Measurements from ENCODE around the gene CETN2. TPM values are rescaled to one million over a fixed set of nuclear protein-coding genes. Genes with fewer than 3 reads are reported as not detected.

CETN2 gene
- total and polyA plus RNA-seq, 7 experiments from 2014 or later, result 7.0 to 28.2 (median 8.2) TPM

DNA sequence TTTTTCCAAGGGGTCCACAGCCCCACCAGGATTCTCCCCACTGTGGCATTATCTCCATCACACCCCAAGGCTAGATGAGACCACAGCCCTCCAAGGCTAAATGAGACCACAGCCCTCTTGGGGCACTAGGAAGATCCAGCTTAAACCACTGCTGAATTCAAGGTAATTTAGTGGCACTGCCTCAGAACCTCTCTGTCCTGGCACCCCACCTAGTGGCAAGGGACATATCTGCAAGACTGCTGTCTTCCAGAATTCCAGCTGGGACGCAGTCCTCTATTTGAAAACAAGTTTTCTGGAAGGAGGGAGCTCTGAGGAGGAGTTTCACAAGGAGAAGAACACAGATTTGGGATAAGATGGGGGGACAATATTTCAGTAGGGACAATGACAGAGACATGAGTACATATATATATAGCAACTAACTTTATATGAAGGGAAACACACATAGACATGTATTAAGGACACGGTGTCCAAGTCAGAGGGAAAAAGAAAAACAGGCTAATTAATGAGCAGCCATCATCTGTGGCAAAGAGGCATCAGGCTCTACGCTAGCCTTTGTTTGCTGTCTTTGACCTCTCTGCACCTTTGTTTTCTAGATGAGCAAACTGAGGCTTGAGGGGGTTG is 9.3 kb downstream of the CETN2 start:
- H3K9me3 Mint-ChIP-seq, result no peaks in the 10 kb centered on the region
- Histone ChIP-seq H3K36me3 (ENCODE audit: control insufficient read depth in 2 of 3, insufficient read depth in 3 of 3, low read length in 3 of 3) (no peaks in the 10 kb centered on the region), H3K4me3 (ENCODE audit: low read length) (no peak overlapping the region), H3K27ac (ENCODE audit: low read depth, low read length) (no peak overlapping the region), H3K9me3 (ENCODE audit: control insufficient read depth in 2 of 3, low read length in 3 of 3) (no peaks in the 10 kb centered on the region), H3K27me3 (ENCODE audit: control insufficient read depth in 2 of 2, insufficient read depth in 2 of 2, low read length in 2 of 2) (no peaks in the 10 kb centered on the region), H3K4me1 (ENCODE audit: control insufficient read depth in 2 of 2, insufficient read depth in 2 of 2, low read length in 2 of 2) (no peaks in the 10 kb centered on the region)
- intact Hi-C loops (cut with micrococcal nuclease), result loop anchor here in 1 of 2 donors (5.0 kb wide), 1 partner anchor 1069 kb away; no protein-coding TSS in a partner anchor
- ATAC-seq, result no peak
- H3K4me3 Mint-ChIP-seq, result no peak overlapping the region
- peak in 1 of 9 donors; percentile 23 for DNase-seq
- no peak overlapping the region for H3K27ac Mint-ChIP-seq
- CTCF ChIA-PET, result no interaction called here
- POLR2A ChIA-PET, result no interaction called here
- peaks cover 0 to 10% (median 8%) of the 10 kb centered on the region in 5 donors for H3K27me3 Mint-ChIP-seq
- peaks cover 0 to 3% (median 0%) of the 10 kb centered on the region in 7 donors for H3K4me1 Mint-ChIP-seq
- no peaks in the 10 kb centered on the region for H3K36me3 Mint-ChIP-seq

DNA sequence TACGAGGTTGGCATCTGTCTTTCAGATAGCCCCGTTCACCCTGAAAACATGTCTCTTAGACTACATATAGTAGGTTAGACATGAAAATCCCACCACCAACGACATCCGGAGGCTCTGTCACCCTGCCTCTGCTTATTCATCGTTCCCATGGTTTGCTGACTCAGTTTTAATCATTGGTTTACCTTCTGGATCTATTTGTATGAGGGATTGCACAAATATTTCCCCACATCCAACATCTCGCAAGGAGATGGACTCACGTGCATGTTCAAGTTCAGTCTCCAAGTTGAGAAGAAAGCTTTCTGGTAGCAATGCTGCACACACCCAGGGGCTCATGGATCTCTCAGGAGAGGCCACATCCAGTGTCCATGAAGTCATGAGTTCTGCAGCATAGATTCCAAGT is 10.8 kb downstream of the CETN2 start:
- no peak for DNase-seq
- H3K9me3 Mint-ChIP-seq, result no peaks in the 10 kb centered on the region
- no peaks in the 10 kb centered on the region for H3K36me3 Mint-ChIP-seq
- no peak overlapping the region for H3K27ac Mint-ChIP-seq
- ChIA-PET POLR2A (no interaction called here), CTCF (no interaction called here)
- no peak for ATAC-seq
- H3K4me3 ChIP-seq (ENCODE audit: low read length), result no peak overlapping the region
- H3K4me1 Mint-ChIP-seq, result peaks cover 0 to 3% (median 0%) of the 10 kb centered on the region in 7 donors
- H3K27me3 Mint-ChIP-seq, result peaks cover 0 to 10% (median 8%) of the 10 kb centered on the region in 5 donors
- no peaks in the 10 kb centered on the region for H3K9me3 ChIP-seq (ENCODE audit: control insufficient read depth in 2 of 3, low read length in 3 of 3)
- H3K4me3 Mint-ChIP-seq, result no peak overlapping the region
- H3K27me3 ChIP-seq (ENCODE audit: control insufficient read depth in 2 of 2, insufficient read depth in 2 of 2, low read length in 2 of 2), result no peaks in the 10 kb centered on the region
- H3K4me1 ChIP-seq (ENCODE audit: control insufficient read depth in 2 of 2, insufficient read depth in 2 of 2, low read length in 2 of 2), result no peaks in the 10 kb centered on the region
- no peak overlapping the region for H3K27ac ChIP-seq (ENCODE audit: low read depth, low read length)
- H3K36me3 ChIP-seq (ENCODE audit: control insufficient read depth in 2 of 3, insufficient read depth in 3 of 3, low read length in 3 of 3), result no peaks in the 10 kb centered on the region
- intact Hi-C loops (cut with micrococcal nuclease), result loop anchor here in 1 of 2 donors (5.0 kb wide), 1 partner anchor 1067 kb away; no protein-coding TSS in a partner anchor

DNA sequence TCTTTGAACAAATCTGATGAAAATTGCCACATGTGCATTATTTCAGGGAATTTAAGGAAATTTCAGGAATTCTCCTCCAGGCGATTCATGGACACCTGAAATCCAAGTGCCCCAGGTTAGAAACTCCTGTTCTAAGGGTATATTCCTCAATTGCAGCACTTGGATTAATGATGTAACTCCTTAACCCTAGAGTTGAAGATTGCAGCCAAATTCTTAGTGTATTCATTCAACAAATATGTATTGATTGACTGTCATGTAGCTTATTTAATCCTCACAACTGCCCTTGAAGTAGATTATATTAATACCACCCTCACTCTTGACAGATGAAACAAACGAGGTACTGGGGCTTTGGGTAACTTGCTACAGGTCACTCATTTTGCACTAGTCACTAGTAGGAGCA is 11.3 kb downstream of the CETN2 start:
- H3K9me3 ChIP-seq (ENCODE audit: control insufficient read depth in 2 of 3, low read length in 3 of 3), result no peaks in the 10 kb centered on the region
- no peaks in the 10 kb centered on the region for H3K36me3 Mint-ChIP-seq

DNA sequence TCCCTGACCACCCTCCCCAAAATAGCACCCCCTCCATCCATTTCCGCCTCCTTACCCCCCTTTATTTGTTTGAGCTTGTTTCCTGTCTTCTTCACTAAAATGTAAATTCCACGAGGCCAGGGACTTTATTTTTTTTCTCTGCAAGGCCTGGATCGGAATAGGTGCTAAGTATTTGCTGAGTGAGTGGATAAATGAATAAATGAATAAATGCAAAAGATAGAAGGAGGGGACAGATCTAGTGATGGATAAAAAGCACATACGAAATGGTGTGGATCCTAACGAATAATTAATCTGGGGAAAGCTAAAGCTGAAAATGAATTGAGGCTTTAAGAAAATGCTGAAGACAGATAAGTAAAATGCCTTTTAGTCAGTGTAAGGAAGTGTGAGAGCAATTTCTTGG is 12.2 kb downstream of the CETN2 start:
- Mint-ChIP-seq H3K36me3 (no peaks in the 10 kb centered on the region), H3K27me3 (peaks cover 0 to 10% (median 8%) of the 10 kb centered on the region in 5 donors), H3K4me1 (peaks cover 0 to 12% (median 5%) of the 10 kb centered on the region in 7 donors), H3K4me3 (no peak overlapping the region), H3K27ac (no peak overlapping the region), H3K9me3 (no peaks in the 10 kb centered on the region)
- ChIA-PET POLR2A (no interaction called here), CTCF (interaction anchor here (0.6 kb wide), 1 partner anchor 945 kb away, joined by 3 read pairs; no protein-coding TSS in a partner anchor)
- Histone ChIP-seq H3K9me3 (ENCODE audit: control insufficient read depth in 2 of 3, low read length in 3 of 3) (no peaks in the 10 kb centered on the region), H3K4me1 (ENCODE audit: control insufficient read depth in 2 of 2, insufficient read depth in 2 of 2, low read length in 2 of 2) (no peaks in the 10 kb centered on the region), H3K4me3 (ENCODE audit: low read length) (no peak overlapping the region), H3K36me3 (ENCODE audit: control insufficient read depth in 2 of 3, insufficient read depth in 3 of 3, low read length in 3 of 3) (no peaks in the 10 kb centered on the region), H3K27me3 (ENCODE audit: control insufficient read depth in 2 of 2, insufficient read depth in 2 of 2, low read length in 2 of 2) (no peaks in the 10 kb centered on the region), H3K27ac (ENCODE audit: low read depth, low read length) (no peak overlapping the region)
- ATAC-seq, result no peak
- no peak for DNase-seq
- intact Hi-C loops (cut with micrococcal nuclease), result no loop called here

More for the DNA sequence above, 11.3 kb downstream of the CETN2 start:
- DNase-seq, result no peak
- no peak for ATAC-seq
- ChIA-PET POLR2A (no interaction called here), CTCF (no interaction called here)
- Mint-ChIP-seq H3K27ac (no peak overlapping the region), H3K27me3 (peaks cover 0 to 10% (median 8%) of the 10 kb centered on the region in 5 donors), H3K4me1 (peaks cover 0 to 7% (median 0%) of the 10 kb centered on the region in 7 donors), H3K9me3 (no peaks in the 10 kb centered on the region), H3K4me3 (no peak overlapping the region)
- intact Hi-C loops (cut with micrococcal nuclease), result no loop called here
- Histone ChIP-seq H3K4me1 (ENCODE audit: control insufficient read depth in 2 of 2, insufficient read depth in 2 of 2, low read length in 2 of 2) (no peaks in the 10 kb centered on the region), H3K27me3 (ENCODE audit: control insufficient read depth in 2 of 2, insufficient read depth in 2 of 2, low read length in 2 of 2) (no peaks in the 10 kb centered on the region), H3K27ac (ENCODE audit: low read depth, low read length) (no peak overlapping the region), H3K36me3 (ENCODE audit: control insufficient read depth in 2 of 3, insufficient read depth in 3 of 3, low read length in 3 of 3) (no peaks in the 10 kb centered on the region), H3K4me3 (ENCODE audit: low read length) (no peak overlapping the region)

DNA sequence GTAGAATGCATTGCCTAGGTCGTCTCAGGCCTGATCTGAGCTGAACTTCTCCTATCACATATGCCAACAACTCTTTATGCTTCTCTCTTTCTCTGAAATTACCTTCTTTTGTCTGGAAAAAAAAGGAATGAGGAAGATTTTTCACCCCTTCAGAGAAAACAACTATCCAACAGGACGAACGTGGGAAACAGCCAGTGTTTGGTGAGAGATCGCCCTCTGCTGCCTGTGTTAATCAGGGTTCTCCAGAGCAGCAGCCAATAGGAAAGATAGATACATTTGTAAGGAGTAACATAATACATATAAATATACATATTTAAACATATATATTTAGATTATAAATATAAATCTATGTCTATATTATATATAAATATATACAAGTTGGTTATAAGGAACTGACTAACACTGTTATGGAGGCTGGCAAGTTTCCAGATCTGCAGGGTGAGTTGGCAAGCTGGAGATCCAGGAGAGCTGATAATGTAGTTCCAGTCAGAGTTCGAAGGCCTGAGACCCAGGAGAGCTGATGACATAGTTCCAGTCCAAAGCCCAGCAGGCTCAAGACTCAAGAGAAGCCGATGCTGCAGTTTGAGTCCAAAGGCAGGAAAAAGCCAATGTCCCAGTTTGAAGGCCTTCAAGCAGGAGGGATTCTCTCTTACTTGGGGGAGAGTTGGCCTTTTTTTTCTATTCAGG is 13.3 kb downstream of the CETN2 start:
- Histone ChIP-seq H3K9me3 (ENCODE audit: control insufficient read depth in 2 of 3, low read length in 3 of 3) (no peaks in the 10 kb centered on the region), H3K4me1 (ENCODE audit: control insufficient read depth in 2 of 2, insufficient read depth in 2 of 2, low read length in 2 of 2) (no peaks in the 10 kb centered on the region), H3K27me3 (ENCODE audit: control insufficient read depth in 2 of 2, insufficient read depth in 2 of 2, low read length in 2 of 2) (no peaks in the 10 kb centered on the region), H3K4me3 (ENCODE audit: low read length) (no peak overlapping the region), H3K36me3 (ENCODE audit: control insufficient read depth in 2 of 3, insufficient read depth in 3 of 3, low read length in 3 of 3) (no peaks in the 10 kb centered on the region), H3K27ac (ENCODE audit: low read depth, low read length) (no peak overlapping the region)
- ChIA-PET CTCF (no interaction called here), POLR2A (no interaction called here)
- ATAC-seq, result no peak
- Mint-ChIP-seq H3K4me3 (no peak overlapping the region), H3K36me3 (no peaks in the 10 kb centered on the region), H3K27me3 (peaks cover 0 to 10% (median 8%) of the 10 kb centered on the region in 5 donors), H3K9me3 (no peaks in the 10 kb centered on the region), H3K27ac (no peak overlapping the region), H3K4me1 (peaks cover 0 to 16% (median 5%) of the 10 kb centered on the region in 7 donors)
- intact Hi-C loops (cut with micrococcal nuclease), result loop anchor here in 1 of 2 donors (1.0 kb wide), 1 partner anchor 175 kb away; no protein-coding TSS in a partner anchor
- DNase-seq, result no peak

DNA sequence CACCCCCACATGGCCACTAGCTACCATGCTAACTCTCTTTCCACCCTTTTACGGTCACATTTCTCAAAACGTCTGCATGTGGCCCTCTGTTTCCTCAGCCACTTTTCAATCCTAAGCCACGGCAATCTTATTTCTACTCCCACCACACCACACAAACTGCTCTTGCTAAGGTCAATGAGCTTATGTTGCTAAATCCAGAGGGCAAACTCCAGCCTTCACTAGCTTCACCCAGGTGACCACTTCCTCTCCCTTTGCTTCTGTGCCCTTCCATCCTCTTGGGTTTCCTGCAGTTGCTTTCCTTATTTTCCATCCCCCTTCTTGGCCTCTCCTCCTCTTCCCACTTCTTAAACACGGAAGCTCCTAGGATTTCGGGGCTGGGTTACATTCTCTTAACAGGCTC is 16.5 kb downstream of the CETN2 start:
- DNase-seq, result no peak
- Histone ChIP-seq H3K27me3 (ENCODE audit: control insufficient read depth in 2 of 2, insufficient read depth in 2 of 2, low read length in 2 of 2) (no peaks in the 10 kb centered on the region), H3K27ac (ENCODE audit: low read depth, low read length) (no peak overlapping the region), H3K4me1 (ENCODE audit: control insufficient read depth in 2 of 2, insufficient read depth in 2 of 2, low read length in 2 of 2) (no peaks in the 10 kb centered on the region), H3K9me3 (ENCODE audit: control insufficient read depth in 2 of 3, low read length in 3 of 3) (no peaks in the 10 kb centered on the region), H3K4me3 (ENCODE audit: low read length) (no peak overlapping the region), H3K36me3 (ENCODE audit: control insufficient read depth in 2 of 3, insufficient read depth in 3 of 3, low read length in 3 of 3) (no peaks in the 10 kb centered on the region)
- Mint-ChIP-seq H3K27ac (no peak overlapping the region), H3K4me3 (no peak overlapping the region), H3K27me3 (peaks cover 0 to 3% (median 0%) of the 10 kb centered on the region in 5 donors), H3K9me3 (no peaks in the 10 kb centered on the region), H3K36me3 (no peaks in the 10 kb centered on the region), H3K4me1 (peaks cover 0 to 12% (median 5%) of the 10 kb centered on the region in 7 donors)
- ChIA-PET CTCF (no interaction called here), POLR2A (no interaction called here)
- intact Hi-C loops (cut with micrococcal nuclease), result no loop called here
- ATAC-seq, result no peak

All from naive thymus-derived CD4-positive, alpha-beta T cell (primary cell).